NK-92 (cell line): ENCODE data around the gene PRDM2.
"Not testable (repeated sequence)": the region's sequence is repeated elsewhere in the genome, so short reads cannot be mapped to it uniquely, and the experiment has no call there.

Source experiments
- DNase-seq: peaks from one replicate; lab custom pipeline; 2025; ENCODE audit not compliant: unreplicated experiment; lab: John Stamatoyannopoulos, UW

The PRDM2 gene, protein sequence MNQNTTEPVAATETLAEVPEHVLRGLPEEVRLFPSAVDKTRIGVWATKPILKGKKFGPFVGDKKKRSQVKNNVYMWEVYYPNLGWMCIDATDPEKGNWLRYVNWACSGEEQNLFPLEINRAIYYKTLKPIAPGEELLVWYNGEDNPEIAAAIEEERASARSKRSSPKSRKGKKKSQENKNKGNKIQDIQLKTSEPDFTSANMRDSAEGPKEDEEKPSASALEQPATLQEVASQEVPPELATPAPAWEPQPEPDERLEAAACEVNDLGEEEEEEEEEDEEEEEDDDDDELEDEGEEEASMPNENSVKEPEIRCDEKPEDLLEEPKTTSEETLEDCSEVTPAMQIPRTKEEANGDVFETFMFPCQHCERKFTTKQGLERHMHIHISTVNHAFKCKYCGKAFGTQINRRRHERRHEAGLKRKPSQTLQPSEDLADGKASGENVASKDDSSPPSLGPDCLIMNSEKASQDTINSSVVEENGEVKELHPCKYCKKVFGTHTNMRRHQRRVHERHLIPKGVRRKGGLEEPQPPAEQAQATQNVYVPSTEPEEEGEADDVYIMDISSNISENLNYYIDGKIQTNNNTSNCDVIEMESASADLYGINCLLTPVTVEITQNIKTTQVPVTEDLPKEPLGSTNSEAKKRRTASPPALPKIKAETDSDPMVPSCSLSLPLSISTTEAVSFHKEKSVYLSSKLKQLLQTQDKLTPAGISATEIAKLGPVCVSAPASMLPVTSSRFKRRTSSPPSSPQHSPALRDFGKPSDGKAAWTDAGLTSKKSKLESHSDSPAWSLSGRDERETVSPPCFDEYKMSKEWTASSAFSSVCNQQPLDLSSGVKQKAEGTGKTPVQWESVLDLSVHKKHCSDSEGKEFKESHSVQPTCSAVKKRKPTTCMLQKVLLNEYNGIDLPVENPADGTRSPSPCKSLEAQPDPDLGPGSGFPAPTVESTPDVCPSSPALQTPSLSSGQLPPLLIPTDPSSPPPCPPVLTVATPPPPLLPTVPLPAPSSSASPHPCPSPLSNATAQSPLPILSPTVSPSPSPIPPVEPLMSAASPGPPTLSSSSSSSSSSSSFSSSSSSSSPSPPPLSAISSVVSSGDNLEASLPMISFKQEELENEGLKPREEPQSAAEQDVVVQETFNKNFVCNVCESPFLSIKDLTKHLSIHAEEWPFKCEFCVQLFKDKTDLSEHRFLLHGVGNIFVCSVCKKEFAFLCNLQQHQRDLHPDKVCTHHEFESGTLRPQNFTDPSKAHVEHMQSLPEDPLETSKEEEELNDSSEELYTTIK (N-terminal part only)

DNA sequence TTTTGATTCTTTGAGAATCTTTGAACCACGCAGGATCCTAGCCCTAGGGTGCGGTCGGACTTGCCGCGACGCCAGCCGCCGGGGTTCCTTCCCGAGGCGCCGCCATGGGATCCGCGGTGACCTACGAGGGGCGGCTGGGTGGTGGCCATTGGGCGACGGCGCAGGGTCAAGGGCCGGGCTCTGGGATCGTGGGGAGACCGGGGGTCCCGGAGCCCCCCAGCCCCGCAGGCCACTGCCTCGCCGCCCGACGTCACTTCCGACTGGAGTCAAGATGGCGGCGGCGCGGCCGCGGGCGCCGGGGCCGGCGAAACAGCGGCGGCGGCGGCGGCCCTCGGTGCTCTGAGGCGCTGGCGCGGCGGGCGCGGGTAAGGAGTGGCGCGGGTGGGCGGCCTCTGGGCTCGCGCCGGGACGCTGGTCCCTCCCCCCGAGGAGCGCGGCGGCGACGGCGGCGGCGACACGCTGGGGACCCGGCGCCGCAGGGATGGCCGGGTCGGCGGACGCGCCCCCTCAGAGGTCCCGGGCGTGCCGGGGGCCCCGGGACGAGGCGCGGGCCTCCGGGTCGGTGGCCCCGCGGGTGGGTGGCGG, at the start of gene PRDM2:
Gene PRDM2, plus strand, starts transcription at position 253 of the 585 bp plus-strand sequence. CDS start 15,418 bp downstream, outside the sequence.
- no peak for DNase-seq

DNA sequence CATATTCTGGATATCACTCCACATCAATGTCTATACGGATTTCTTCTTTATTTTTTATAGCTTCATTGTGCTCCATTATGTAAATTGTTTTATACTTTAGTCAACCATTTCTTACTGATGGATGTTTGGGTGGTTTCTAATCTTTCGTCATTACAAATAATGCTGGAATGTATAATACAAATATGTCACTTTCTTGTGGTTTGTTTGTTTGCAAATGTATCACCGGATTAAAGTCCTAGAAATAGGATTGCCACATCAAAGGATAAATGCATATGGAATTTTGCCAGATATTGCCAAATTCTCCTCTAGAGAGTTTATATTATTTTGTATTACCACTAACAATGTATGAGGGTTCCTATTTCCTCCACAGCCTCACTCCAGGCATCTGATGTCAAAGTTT, 48.7 kb upstream of the PRDM2 start:
- DNase-seq = no peak

DNA sequence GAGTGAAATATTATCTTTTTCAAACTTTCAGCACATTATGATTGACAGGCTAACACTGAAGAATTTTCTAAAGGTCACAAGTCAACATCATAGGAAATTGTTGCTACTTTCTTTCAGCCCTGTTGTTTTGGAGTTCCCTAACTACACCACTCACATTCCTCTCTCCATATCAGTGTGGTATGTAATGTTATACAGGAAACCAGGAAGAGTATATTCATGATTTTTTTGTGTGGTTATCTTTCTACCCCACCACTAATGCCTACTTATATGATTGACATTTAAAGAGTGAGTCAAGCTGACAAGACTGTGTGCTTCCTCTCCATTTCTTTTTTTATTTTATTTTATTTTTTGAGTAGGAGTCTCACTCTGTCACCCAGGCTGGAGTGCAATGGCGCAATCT, 47.8 kb upstream of the PRDM2 start:
- DNase-seq = no peak

DNA sequence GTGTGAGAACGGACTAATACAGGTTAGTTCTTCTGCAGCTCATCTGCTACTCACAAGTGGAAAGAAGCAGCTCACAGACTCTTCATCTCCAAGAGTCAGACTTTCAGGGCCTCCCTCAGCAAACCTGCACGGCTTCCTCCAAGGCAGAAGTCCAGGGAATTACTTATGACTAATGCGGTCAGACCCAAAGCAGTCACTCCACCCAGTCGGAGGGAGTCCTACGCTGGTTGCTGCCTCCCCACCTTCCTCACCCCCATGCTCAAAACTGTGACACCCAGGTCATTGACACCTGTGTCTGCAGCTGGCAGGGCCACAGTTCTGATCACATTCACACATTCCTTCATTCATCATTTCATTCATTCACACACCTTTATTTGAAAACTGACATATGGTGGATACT, 38.4 kb upstream of the PRDM2 start:
- no peak for DNase-seq

DNA sequence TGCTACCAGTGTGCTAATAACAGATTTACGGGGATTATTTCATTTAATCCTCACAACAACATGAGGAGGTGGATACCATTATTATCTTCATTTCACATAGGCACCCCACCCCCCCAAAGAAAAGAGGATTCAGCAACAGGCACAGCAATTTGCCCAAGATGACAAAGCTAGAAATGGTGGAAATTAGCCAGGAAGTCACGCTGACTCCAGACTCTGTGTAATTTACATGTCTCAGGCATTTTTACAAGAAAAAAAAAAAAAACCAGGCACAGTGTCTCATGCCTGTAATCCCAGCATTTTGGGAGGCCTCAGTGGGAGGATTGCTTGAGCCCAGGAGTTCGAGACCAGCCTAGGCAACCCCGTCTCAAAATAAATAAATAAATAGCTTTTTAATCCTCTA, 37.5 kb upstream of the PRDM2 start:
- DNase-seq = no peak

DNA sequence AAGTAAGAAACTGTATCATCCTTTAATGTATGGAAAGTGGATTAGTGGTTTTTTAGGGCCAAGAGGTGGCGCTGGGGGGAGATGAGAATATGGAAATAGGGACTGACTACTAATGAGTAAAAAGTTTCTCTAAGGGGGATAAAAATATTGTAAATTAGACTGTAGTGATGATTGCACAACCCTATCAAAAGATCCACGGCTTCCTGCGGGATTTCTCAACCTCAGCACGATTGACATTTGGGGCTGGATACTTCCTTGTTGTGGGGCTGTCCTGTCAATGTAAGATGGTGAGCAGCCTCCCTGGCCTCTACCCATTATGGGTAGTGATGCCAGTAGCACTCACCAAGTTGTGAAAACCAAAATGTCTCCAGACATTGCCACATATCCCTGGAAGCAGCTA, 36.0 kb upstream of the PRDM2 start:
- no peak for DNase-seq

DNA sequence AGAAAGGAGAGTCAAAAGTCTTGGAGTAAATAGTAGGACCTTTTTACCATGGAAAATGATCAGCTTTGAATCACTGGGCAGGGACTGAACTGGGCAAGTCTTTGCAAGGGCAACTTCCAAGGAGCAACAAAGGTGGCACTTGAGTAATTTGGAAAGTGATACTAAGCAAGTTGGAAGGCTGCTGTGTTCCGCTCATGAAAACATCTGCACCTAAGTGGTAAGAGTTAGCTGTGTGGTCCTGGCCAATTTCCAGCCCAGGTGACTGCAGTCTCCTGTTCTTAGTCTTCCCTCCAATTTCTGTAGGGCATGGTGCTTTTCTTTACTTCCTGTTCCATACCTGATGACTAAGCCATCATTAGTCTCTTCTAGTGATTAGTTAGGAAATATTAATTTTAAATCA, 35.5 kb upstream of the PRDM2 start:
- DNase-seq = no peak

DNA sequence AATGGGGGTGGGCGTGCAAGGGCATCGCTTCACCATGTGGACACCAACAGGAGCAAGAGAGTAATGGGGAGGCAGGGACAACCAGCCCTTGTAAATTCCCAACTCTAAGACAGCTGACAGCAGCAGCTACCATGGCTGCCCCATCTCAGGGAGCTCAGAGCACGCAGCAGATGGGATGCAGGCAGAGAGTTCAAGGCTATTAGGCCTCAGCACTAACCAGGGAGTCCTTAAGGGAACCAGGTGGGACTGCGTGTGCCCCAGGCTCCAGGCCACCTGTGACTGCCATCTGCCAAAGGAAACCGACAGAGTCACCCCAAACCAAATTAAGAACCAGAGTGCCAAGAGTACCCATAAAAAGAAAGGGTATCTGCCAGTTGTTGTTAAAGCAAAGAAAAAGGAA, 33.7 kb upstream of the PRDM2 start:
- no peak for DNase-seq

DNA sequence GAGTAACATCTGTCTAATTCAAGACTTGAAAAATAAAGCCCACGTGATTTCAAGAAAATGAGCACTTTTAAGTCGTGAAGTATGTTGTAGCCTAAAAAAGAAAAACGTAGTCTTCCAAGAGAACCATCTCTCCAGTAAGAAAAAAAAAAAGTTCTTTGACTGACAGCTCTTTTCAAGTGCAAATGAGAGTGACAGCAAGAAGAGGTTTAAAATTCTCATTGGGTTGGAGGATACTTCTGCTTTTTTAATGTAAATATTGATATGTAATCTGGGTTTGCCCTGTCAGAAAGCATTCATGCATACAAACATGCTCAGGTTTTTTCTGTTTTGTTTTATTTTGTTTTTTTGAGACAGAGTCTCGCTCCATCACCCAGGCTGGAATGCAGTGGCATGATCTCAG, 32.3 kb upstream of the PRDM2 start:
- no peak for DNase-seq

DNA sequence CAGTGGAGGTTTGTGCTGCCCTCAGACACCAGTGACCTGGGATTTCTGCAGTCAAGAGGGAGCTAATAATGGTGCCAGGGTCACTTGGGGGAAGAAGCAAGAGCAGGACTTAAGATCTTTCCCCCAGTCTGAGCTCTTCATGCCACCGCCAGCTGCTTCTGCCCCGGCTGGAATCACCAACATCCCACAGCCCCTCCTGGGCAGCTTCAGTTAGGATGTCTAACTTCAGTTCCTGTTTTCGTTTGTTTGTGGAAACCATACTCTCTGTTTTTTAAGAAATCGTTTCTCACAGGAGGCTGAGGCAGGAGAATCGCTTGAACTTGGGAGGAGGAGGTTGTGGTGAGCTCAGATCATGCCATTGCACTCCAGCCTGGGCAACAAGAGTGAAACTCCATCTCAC, 25.6 kb upstream of the PRDM2 start:
- no peak for DNase-seq

DNA sequence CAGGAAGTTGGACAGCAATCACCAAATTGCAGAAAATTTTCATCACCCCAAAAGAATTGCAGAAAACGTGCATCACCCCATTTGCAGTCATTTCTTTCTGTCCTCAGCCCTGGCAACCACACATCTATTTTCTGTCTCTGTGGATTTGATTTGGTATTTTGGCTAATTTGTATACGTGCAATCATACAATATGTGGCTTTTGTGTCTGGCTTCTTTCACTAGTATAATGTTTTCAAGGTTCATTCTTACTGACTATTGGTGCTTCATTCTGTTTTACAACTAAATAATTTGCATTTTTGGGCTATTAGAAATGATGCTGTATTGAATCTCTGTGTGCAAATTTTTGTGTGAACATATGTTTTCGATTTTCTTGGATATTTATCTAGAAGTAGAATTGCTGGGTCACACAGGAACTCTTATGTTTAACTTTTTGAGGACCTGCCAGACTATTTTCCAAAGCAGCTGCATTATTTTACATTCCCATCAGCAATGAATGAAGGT, 24.8 kb upstream of the PRDM2 start:
- DNase-seq = no peak

DNA sequence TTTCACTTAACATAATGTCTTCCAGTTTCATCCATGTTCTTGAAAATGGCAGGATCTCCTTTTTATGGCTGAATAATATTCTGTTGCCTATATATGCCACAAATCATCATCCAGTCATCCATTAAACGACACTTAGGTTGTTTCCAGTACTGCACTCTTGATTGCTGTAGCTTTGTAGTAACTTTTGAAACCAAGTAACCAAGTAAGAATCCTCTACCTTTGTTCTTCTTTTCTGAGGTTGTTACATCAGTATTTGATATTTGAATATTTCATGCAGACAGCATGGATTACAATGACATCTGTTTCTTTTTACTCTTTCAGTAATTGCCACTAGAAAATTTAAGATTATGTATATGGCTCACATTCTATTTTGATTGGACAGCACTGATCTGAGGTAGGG, 22.1 kb upstream of the PRDM2 start:
- DNase-seq = no peak

DNA sequence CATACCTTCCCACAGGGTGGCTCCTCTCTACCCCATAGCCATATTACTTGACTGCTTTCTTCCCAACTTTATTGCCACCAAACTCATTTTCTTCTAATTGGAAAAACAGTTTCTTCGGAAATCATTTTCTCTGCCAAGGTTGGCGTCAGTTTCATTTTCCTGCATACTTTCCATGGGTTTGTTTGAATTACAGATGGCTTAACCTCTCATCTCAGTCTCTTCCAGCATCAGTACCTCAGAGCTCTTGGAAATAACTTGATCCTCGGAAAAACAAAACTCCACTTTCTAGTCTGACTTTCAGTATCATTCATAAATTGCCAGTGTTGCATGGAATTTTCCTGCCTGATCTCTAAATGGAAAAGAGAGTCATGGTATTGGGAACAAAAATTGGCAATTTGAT, 20.3 kb upstream of the PRDM2 start:
- DNase-seq = no peak

DNA sequence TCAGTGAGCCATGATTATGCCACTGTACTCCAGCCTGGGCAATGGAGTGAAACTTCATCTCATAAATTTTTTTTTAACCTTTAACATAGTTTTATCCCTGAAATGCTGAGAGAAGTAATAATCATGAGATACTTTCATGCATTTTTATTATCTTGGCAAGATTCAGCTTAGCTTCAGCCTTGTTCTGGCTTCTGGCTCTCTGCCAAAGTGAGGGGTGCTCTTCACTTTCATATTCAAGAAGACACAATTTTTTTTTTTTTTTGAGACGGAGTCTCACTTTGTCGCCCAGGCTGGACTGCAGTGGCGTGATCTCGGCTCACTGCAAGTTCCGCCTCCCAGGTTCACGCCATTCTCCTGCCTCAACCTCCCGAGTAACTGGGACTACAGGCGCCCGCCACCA, 19.4 kb upstream of the PRDM2 start:
- not testable (repeated sequence) for DNase-seq

DNA sequence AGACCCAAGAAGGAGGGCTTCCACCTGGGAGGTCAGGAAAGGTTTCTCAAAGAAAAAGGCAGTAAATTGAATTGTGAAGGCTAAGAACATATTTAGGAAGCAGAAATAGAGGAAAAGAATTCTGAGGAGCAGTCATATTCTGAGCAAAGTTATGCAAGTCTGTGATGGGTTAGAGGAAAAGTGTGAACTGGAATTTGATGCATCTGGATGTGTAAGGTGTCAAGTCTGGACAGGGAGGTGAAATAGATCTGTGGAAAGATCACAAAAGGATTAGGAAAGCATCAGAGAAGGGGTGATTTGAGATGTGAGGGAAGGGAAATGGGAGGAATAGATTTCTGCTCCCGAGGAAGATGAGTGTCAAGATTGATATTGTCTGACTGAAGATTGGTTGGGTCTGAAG, 18.1 kb upstream of the PRDM2 start:
- no peak for DNase-seq

DNA sequence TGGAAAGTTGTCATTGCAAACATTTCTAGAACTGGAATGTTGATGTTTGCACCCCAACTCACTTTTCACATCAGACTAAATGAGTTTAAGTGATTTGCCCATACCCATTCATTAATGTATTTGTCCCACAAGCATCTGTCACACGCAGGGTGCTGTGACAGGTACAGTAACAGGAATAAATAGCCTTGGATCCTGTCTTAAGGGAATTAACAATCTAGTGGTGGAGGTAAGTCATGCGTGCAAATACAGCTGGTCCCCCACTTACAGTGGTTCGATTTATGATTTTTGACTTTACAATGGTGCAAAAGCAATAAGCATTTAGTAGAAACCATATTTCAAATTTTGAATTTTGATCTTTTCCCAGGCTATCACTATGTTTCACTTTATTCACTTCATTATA, 17.5 kb upstream of the PRDM2 start:
- no peak for DNase-seq

DNA sequence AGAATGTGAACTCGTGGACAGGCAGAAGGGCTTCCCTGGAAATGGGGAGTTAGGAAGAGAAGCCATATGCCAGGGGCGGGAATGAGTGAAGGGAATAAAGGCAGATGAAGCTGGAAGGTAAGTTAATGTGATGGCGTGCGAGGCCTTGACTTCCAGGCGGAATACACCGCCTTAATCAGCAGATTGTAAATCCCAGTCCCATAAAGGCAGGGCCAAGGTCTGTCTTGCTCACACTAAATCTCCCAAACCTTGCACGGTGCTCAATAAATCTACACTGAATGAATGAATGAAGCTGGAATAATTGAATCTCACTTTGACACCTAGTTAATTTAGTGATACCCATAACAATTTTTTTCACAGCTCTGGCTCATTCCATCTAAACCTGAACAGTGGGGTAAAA, 16.8 kb upstream of the PRDM2 start:
- no peak for DNase-seq

DNA sequence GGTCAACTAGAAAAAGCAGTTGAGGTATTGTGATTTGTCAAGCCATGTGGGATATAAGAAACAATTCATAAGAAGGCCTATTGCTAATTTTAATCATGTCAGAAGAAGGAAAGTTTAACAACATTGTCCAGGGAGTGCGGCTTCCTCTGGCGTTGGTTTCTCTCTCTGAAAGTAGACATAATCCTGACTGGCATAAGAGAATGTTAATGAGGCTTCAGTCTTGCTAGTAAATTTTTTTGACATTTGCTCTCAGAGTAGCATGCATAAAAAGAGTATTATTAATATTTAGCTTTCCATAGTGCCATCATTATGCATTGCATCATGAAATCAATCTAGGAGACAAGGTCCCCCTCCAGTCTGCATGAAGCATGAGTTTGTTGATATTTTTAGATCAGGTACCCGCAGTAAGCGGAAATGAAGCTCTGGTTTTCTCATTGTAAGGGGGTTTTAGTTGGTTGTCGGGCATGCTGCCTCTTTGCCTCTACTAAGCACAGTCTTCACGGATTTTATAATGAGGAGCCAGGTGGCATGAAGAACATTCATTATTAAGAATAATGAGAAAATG, 12.8 kb upstream of the PRDM2 start:
- no peak for DNase-seq

DNA sequence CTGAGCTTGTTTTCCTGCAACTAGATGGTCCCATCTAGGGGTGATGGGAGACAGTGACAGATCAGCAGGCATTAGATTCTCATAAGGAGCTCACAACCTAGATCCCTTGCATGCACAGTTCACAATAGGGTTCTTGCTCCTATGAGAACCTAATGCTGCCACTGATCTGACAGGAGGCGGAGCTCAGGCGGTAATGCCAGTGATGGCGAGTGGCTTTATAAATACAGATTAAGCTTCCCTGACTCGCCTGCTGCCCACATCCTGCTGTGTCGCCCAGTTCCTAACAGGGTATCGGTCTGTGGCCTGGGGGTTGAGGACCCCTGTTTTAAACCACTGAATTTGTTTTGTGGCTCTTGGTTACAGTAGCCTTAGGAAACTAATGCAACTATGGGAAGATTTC, 6.9 kb upstream of the PRDM2 start:
- not testable (repeated sequence) for DNase-seq

DNA sequence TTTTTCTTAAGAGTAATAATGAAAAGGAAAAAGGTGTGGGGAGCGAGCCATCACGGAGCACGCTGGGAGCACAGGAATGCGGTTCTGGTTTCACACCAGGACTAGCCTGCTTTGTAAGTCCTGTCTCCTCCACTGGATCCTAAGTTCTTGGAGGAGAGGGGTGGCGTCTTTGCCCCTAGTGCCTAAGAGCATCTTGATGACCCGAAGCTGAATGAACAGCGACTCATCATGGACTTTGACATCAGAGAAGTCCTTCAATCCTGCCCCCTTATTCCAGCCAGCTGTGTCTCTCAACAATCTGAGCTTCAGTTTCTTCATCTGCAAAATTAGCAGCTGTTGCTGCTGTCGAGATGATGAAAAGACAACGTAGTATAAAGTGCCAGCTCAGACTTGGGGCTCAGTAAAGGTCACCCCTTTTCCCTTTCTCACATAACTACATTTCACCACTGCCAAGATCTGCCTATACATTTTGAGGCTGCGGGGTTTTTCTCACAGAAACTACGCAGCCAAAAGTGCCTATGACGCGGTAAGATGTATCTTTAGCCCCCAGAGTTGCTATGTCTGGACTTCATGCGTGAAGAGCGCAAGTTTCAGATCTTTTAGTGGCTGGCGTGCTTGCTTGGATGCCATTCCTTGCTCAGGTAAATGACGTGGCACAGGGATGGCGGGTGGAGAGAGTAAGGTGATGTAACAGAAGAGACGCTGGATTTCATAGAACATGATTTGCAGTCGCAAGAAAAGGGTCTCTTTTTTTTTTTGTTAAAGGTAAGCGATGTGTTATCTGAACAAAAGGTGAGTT, 4.9 kb upstream of the PRDM2 start:
- no peak for DNase-seq
